Upper lobe of left lung (tissue), 6 donors: Measurements from ENCODE around the gene SCYGR8. TPM values are rescaled to one million over a fixed set of nuclear protein-coding genes. Genes with fewer than 3 reads are reported as not detected.
"Not testable (repeated sequence)": the region's sequence is repeated elsewhere in the genome, so short reads cannot be mapped to it uniquely, and the experiment has no call there.

Experiments
- ATAC-seq, 2 donors: fragments of 200-7000 bp; cut with Tn5 transposase; one replicate each; pipeline ENCODE4 v1.9.1; 2022; ENCODE audit warnings: mild to moderate bottlenecking in 2 of 2, moderate library complexity in 2 of 2; ENCODE audit not compliant: low FRiP score in 2 of 2
- DNase-seq, 2 donors: peaks; one replicate each; pipeline ENCODE4 v3.0.0-alpha.2; 2019 to 2020
- H3K27ac ChIP-seq, 4 donors: fragments of 200-600 bp; sonication (generic); one replicate each; pipeline ENCODE4 v1.5.1; 2016 to 2019
- H3K27me3 ChIP-seq, 4 donors: fragments of 200-600 bp; sonication (generic); one replicate each; pipeline ENCODE4 v1.5.1; 2017 to 2019
- H3K36me3 ChIP-seq, 4 donors: fragments of 200-600 bp; sonication (generic); one replicate each; pipeline ENCODE4 v1.5.1; 2016 to 2019
- H3K4me1 ChIP-seq, 4 donors: fragments of 200-600 bp; sonication (generic); one replicate each; pipeline ENCODE4 v1.5.1; 2018 to 2019
- H3K4me3 ChIP-seq, 4 donors: fragments of 200-600 bp; sonication (generic); one replicate each; pipeline ENCODE4 v1.5.1; 2017 to 2019; ENCODE audit warnings: mild to moderate bottlenecking in 2 of 4, moderate library complexity in 1 of 4
- H3K9me3 ChIP-seq, 4 donors: fragments of 200-600 bp; sonication (generic); one replicate each; pipeline ENCODE4 v1.5.1; 2018 to 2019
- EP300 ChIP-seq, 4 donors: sonication (generic); formaldehyde crosslinking; IDR thresholded peaks; one replicate each; pipeline ENCODE4 v1.5.1; 2017; ENCODE audit warnings: antibody characterized with exemption in 4 of 4, control low read depth in 2 of 4
- POLR2A ChIP-seq, 4 donors: fragments of 450-650 bp; IDR thresholded peaks; one replicate each; pipeline ENCODE4 v1.5.1; 2016 to 2017; ENCODE audit warnings: antibody characterized with exemption in 4 of 4, mild to moderate bottlenecking in 2 of 4
- POLR2AphosphoS5 ChIP-seq, 2 donors: sonication (generic); formaldehyde crosslinking; IDR thresholded peaks; one replicate each; pipeline ENCODE4 v1.5.1; 2017; ENCODE audit warnings: antibody characterized with exemption in 2 of 2
- WGBS, 2 donors: methylation state at CpG; one replicate each; pipeline ENCODE4 v1.1.5; 2017 to 2018; 5-methylcytosine and 5-hydroxymethylcytosine counted together
- total RNA-seq, 6 donors: library from RNA; depleted of rRNA in 4 of 6; stranded (reverse); fragments of >200 nt in 4 of 6; gene quantifications; one replicate each; pipeline versions ENCODE4 v1.1.0 to v1.2.1, GENCODE V29; 2016 to 2021
- TF ChIP-seq, protein P1 (sequence below), 6 experiments: fragments of 450-650 bp in 4 of 6; fragments of 200-600 bp in 2 of 6; sonication (generic) in 2 of 6; IDR thresholded peaks; one replicate each; pipeline ENCODE4 v1.5.1; 2016 to 2019; ENCODE audit warnings: antibody characterized with exemption in 6 of 6
- donor health status: DM: no; HTN: no; CAD: no; lungs with moderate emphysema.
- donor health status: DM: no; HTN: yes; CAD: no; lungs with severe emphysema.

The SCYGR8 gene
- total RNA-seq, 6 donors from 2014 or later = not detected

DNA sequence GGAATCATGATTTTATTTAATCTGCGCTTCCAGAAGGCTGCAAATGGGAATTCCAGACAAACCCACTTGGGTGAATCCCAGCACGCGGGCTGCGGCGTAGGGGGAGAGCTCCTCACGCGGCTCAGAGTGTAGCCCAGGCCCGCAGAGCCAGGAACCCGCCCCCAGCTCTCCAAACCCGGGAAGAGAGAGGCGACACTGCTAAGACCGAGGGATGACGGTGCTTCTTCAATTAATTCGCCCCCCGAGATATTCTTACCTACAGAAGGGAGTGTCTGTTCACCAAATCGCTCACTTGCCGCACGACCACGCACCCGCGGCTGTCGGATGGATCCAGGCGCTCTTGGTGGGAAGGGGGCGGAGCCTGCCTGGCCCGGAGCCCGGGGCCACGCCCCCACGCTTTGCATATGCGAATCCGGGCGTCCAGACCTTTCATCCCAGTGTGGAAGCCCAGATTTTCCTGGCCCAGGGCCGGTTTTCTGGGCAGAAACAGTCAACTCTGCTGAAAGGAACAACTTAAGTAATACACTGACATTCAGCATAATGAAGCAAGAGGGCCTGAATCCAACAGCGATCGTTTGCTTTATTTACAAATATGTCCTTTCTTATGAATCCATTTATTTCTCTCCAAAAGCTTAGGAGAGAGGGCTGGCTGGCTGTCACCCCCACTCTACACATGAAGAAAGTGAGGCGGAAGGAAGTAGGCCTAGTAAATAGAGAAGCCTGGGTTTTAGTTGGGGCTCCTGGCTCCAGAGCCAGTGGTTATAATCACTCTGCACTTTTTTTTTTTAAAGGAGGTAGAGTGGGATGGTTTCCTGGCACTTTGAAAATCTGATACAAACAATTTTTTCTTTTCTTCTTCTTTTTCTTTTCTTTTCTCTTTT is 27.8 kb upstream of the SCYGR8 start, which contains the start of gene SLC19A3:
Gene SLC19A3 (minus strand): TSS at position 342 of the 881 bp plus-strand sequence. CDS start 15,710 bp downstream, outside the sequence.
- Histone ChIP-seq H3K27ac (peak within 1 kb of the TSS; percentile 42 to 78 (median 68)), H3K9me3 (no peaks in the 10 kb centered on the region), H3K27me3 (peaks cover 0 to 4% (median 0%) of the 10 kb centered on the region in 4 donors), H3K36me3 (no peaks in the 10 kb centered on the region), H3K4me1 (peaks cover 0 to 14% (median 2%) of the 10 kb centered on the region in 4 donors), H3K4me3 (peak within 1 kb of the TSS; percentile 16 to 57 (median 52))
- WGBS, 2 donors = 6 to 12% methylated on average over 20 to 35 of the region's 35 CpGs
- TF ChIP-seq, protein P1, sequence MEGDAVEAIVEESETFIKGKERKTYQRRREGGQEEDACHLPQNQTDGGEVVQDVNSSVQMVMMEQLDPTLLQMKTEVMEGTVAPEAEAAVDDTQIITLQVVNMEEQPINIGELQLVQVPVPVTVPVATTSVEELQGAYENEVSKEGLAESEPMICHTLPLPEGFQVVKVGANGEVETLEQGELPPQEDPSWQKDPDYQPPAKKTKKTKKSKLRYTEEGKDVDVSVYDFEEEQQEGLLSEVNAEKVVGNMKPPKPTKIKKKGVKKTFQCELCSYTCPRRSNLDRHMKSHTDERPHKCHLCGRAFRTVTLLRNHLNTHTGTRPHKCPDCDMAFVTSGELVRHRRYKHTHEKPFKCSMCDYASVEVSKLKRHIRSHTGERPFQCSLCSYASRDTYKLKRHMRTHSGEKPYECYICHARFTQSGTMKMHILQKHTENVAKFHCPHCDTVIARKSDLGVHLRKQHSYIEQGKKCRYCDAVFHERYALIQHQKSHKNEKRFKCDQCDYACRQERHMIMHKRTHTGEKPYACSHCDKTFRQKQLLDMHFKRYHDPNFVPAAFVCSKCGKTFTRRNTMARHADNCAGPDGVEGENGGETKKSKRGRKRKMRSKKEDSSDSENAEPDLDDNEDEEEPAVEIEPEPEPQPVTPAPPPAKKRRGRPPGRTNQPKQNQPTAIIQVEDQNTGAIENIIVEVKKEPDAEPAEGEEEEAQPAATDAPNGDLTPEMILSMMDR (IDR thresholded peaks at IDR 0.05) = no peak
- TF ChIP-seq POLR2A (IDR thresholded peaks at IDR 0.05) (peak in 2 of 4 donors; percentile 11 to 62), POLR2AphosphoS5 (IDR thresholded peaks at IDR 0.05) (peak in 1 of 2 donors; percentile 55), EP300 (IDR thresholded peaks at IDR 0.05) (no peak)
- DNase-seq (peak; percentile 91 to 97), ATAC-seq (peak; percentile 93 to 95)

DNA sequence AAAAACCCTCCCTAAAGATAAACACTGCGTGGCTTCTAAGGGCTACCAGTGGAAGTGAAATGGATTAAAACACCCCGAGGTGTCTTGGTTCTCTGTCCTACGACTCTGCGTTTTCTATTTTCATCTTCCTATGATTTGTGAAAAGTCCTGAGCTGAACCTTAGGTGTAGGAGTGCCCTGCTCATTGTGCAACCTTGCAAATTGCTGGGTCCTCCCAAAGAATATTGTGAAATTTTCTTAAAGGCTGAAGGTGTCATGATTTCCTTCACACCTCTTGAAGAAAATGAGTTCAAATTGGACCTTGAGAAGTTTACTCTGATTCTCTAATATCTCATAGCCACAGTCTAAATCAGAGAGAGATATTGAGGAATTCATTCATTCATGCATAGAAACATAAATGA is 26.1 kb upstream of the SCYGR8 start:
- Histone ChIP-seq H3K9me3 (no peaks in the 10 kb centered on the region), H3K27me3 (peaks cover 0 to 4% (median 0%) of the 10 kb centered on the region in 4 donors), H3K36me3 (no peaks in the 10 kb centered on the region), H3K27ac (no peak overlapping the region), H3K4me3 (no peak overlapping the region), H3K4me1 (peaks cover 0 to 14% (median 2%) of the 10 kb centered on the region in 4 donors)
- TF ChIP-seq, protein P1 (IDR thresholded peaks at IDR 0.05) = no peak
- no peak for TF ChIP-seq POLR2AphosphoS5 (IDR thresholded peaks at IDR 0.05)
- TF ChIP-seq EP300 (IDR thresholded peaks at IDR 0.05) = no peak
- TF ChIP-seq POLR2A (IDR thresholded peaks at IDR 0.05) = no peak
- ATAC-seq (no peak), DNase-seq (peak in 1 of 2 donors; percentile 45)
- WGBS, 2 donors = 74 to 79% methylated on average over 4 of the region's 4 CpGs

DNA sequence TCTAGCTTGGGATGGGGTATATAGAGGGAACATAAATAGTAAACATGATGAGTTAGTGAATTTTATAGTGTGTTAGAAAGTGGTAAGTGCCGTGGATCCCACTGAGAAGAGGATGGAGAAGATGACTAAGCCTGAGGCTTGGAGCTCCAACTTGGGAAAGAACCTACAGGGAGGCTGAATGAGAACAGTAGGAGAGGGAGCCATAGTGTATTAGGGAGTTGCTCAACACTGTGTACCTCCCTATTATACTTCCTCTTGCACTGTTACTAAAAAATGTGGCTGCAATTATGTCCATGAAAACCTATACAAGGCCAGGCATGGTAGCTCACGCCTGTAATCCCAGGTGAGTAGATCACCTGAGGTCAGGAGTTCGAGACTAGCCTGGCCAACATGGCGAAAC is 25.0 kb upstream of the SCYGR8 start:
- Histone ChIP-seq H3K27me3 (peaks cover 0 to 4% (median 0%) of the 10 kb centered on the region in 4 donors), H3K36me3 (no peaks in the 10 kb centered on the region), H3K4me3 (no peak overlapping the region), H3K27ac (no peak overlapping the region), H3K4me1 (peaks cover 0 to 14% (median 2%) of the 10 kb centered on the region in 4 donors), H3K9me3 (no peaks in the 10 kb centered on the region)
- WGBS, 2 donors = 76 to 91% methylated on average over 4 of the region's 4 CpGs
- DNase-seq = no peak
- ATAC-seq = no peak
- TF ChIP-seq EP300 (IDR thresholded peaks at IDR 0.05) (no peak), POLR2AphosphoS5 (IDR thresholded peaks at IDR 0.05) (no peak), POLR2A (IDR thresholded peaks at IDR 0.05) (no peak)
- TF ChIP-seq, protein P1 (IDR thresholded peaks at IDR 0.05) = no peak

DNA sequence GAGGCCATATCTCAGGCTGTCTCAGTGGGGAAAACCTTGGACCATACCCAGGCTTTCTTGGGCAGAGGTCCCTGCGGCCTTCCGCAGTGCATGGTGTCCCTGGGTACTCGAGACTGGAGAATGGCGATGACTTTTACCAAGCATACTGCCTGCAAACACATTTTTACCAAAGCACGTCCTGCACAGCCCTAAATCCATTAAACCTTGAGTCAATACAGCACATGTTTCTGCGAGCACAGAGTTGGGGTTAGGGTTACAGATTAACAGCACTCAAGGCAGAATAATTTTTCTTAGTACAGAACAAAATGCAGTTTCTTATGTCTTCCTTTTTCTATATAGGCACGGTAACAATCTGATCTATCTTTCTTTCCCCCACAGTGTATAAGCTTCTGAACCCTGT is 22.9 kb upstream of the SCYGR8 start:
- H3K4me3 ChIP-seq, H3K4me1 ChIP-seq, DNase-seq, ATAC-seq, H3K9me3 ChIP-seq, H3K36me3 ChIP-seq, H3K27me3 ChIP-seq, H3K27ac ChIP-seq: not testable (repeated sequence)
- WGBS, 2 donors = 67 to 79% methylated on average over 7 of the region's 7 CpGs

DNA sequence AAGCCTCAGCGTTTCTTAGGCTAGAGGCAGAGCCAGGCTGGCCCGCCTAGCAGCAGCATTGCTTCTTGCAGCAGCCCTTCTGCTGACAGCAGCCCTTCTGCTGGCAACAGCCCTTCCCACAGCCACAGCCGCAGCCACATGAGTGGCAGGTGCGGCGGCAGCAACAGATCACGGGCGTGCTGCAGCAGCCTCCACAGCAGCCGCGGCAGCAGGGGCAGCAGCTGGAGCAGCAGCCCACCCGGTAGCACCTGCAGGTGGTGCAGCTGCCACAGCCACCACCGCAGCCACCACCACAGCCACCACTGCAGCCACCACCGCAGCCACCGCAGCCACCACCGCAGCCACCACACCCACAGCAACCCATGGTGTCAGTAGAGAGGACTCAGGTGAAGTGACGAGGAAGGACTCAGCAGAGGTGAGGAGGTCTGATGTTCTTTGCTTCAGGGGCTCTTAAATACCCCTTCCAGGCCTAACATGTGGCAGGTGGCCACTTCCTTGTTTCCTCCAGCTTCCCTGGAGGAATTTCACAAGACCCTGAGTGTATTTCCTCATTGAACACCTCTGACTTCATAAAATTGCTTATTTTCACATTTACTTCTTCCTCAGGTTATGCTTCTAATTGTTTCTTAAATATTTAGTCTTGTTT is 21.2 kb upstream of the SCYGR8 start, which contains the start of gene SCYGR6:
Gene SCYGR6 (minus strand): TSS at position 364 of the 646 bp plus-strand sequence. CDS start 0 bp downstream, at position 364.
- H3K9me3 ChIP-seq = no peaks in the 10 kb centered on the region
- ATAC-seq (no peak), DNase-seq (peak in 1 of 2 donors; percentile 76)
- no peaks in the 10 kb centered on the region for H3K27me3 ChIP-seq
- no peak within 1 kb of the TSS for H3K4me3 ChIP-seq
- no peak for TF ChIP-seq POLR2AphosphoS5 (IDR thresholded peaks at IDR 0.05)
- TF ChIP-seq EP300 (IDR thresholded peaks at IDR 0.05) = no peak
- TF ChIP-seq, protein P1 (IDR thresholded peaks at IDR 0.05) = no peak
- no peak for TF ChIP-seq POLR2A (IDR thresholded peaks at IDR 0.05)
- 81 to 84% methylated on average over 3 to 14 of the region's 15 CpGs for WGBS, 2 donors
- peaks cover 0 to 3% (median 0%) of the 10 kb centered on the region in 4 donors for H3K4me1 ChIP-seq
- H3K36me3 ChIP-seq = no peaks in the 10 kb centered on the region
- no peak within 1 kb of the TSS for H3K27ac ChIP-seq
